ENCODE data around the gene NAIF1.

GRCh38 chr9:128034821-128035652, 32.1 kb downstream of the NAIF1 start:
- TF ChIP-seq USF1 (CRISPR knock-in tag; IDR thresholded peaks at IDR 0.05) (0 out of 2 replicates have a peak, but pooled peaks have one; percentile 34), JUN (CRISPR knock-in tag; IDR thresholded peaks at IDR 0.05) (no peak), CTCF (IDR thresholded peaks at IDR 0.05) (peak; percentile 93), IRF1 (CRISPR knock-in tag; IDR thresholded peaks at IDR 0.05) (no peak), GABPB1 (CRISPR knock-in tag; IDR thresholded peaks at IDR 0.05) (no peak), NFYB (CRISPR knock-in tag; conservative IDR thresholded peaks at IDR 0.05; ENCODE audit: low read depth) (no peak), PRDM15 (CRISPR knock-in tag; IDR thresholded peaks at IDR 0.05) (no peak), USF2 (CRISPR knock-in tag; IDR thresholded peaks at IDR 0.05) (peak; percentile 16; the same call in 1 of the 2 replicates), STAT6 (CRISPR knock-in tag; conservative IDR thresholded peaks at IDR 0.05; ENCODE audit: low read depth) (no peak), E2F1 (CRISPR knock-in tag; IDR thresholded peaks at IDR 0.05) (no peak), TCF7 (CRISPR knock-in tag; IDR thresholded peaks at IDR 0.05; ENCODE audit: low read depth) (no peak), SMAD3 (CRISPR knock-in tag; IDR thresholded peaks at IDR 0.05; ENCODE audit: borderline replicate concordance) (no peak)
